ENCODE data around the gene PNPLA2. TPM values are rescaled to one million over a fixed set of nuclear protein-coding genes. Genes with fewer than 3 reads are reported as not detected.

The PNPLA2 gene
- total RNA-seq, 1 experiment from 2014 or later = 66.5 TPM

DNA sequence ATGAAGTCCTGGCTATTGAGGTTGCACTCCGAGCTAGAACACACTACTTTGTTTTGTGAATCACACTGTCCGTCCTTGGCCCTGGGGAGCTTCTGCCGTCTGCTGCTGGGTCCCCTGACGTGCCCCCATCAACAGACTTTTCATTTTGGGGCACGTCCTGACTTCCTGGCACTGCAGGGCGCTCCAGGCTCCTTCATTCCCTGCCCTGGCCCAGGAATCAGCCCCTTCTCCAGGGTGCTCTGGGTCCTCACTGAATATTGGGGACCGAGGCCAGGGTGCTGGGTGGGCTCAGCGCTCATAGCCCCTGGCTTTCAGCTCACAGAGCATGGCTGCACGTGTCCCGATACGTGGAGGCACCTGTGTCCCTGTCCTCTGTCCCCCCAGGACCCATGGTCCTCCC, 46.2 kb downstream of the PNPLA2 start:
- ChIA-PET POLR2A (interaction anchor here (0.7 kb wide), 1 partner anchor 22 kb away, joined by 7 read pairs; no protein-coding TSS in a partner anchor), CTCF (interaction anchor here (0.6 kb wide), 1 partner anchor 29 kb away, joined by 3 read pairs; no protein-coding TSS in a partner anchor)
- ATAC-seq (no peak), DNase-seq (ENCODE audit: low spot score) (no peak)
- no peak for TF ChIP-seq CBFB (CRISPR knock-in tag; IDR thresholded peaks at IDR 0.05; ENCODE audit: low read depth)
- TF ChIP-seq, protein P1, sequence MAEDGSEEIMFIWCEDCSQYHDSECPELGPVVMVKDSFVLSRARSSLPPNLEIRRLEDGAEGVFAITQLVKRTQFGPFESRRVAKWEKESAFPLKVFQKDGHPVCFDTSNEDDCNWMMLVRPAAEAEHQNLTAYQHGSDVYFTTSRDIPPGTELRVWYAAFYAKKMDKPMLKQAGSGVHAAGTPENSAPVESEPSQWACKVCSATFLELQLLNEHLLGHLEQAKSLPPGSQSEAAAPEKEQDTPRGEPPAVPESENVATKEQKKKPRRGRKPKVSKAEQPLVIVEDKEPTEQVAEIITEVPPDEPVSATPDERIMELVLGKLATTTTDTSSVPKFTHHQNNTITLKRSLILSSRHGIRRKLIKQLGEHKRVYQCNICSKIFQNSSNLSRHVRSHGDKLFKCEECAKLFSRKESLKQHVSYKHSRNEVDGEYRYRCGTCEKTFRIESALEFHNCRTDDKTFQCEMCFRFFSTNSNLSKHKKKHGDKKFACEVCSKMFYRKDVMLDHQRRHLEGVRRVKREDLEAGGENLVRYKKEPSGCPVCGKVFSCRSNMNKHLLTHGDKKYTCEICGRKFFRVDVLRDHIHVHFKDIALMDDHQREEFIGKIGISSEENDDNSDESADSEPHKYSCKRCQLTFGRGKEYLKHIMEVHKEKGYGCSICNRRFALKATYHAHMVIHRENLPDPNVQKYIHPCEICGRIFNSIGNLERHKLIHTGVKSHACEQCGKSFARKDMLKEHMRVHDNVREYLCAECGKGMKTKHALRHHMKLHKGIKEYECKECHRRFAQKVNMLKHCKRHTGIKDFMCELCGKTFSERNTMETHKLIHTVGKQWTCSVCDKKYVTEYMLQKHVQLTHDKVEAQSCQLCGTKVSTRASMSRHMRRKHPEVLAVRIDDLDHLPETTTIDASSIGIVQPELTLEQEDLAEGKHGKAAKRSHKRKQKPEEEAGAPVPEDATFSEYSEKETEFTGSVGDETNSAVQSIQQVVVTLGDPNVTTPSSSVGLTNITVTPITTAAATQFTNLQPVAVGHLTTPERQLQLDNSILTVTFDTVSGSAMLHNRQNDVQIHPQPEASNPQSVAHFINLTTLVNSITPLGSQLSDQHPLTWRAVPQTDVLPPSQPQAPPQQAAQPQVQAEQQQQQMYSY (CRISPR knock-in tag; IDR thresholded peaks at IDR 0.05) = no peak
- TF ChIP-seq GRHL2 (CRISPR knock-in tag; IDR thresholded peaks at IDR 0.05; ENCODE audit: insufficient replicate concordance, severe bottlenecking) = no peak
- TF ChIP-seq, protein P2, sequence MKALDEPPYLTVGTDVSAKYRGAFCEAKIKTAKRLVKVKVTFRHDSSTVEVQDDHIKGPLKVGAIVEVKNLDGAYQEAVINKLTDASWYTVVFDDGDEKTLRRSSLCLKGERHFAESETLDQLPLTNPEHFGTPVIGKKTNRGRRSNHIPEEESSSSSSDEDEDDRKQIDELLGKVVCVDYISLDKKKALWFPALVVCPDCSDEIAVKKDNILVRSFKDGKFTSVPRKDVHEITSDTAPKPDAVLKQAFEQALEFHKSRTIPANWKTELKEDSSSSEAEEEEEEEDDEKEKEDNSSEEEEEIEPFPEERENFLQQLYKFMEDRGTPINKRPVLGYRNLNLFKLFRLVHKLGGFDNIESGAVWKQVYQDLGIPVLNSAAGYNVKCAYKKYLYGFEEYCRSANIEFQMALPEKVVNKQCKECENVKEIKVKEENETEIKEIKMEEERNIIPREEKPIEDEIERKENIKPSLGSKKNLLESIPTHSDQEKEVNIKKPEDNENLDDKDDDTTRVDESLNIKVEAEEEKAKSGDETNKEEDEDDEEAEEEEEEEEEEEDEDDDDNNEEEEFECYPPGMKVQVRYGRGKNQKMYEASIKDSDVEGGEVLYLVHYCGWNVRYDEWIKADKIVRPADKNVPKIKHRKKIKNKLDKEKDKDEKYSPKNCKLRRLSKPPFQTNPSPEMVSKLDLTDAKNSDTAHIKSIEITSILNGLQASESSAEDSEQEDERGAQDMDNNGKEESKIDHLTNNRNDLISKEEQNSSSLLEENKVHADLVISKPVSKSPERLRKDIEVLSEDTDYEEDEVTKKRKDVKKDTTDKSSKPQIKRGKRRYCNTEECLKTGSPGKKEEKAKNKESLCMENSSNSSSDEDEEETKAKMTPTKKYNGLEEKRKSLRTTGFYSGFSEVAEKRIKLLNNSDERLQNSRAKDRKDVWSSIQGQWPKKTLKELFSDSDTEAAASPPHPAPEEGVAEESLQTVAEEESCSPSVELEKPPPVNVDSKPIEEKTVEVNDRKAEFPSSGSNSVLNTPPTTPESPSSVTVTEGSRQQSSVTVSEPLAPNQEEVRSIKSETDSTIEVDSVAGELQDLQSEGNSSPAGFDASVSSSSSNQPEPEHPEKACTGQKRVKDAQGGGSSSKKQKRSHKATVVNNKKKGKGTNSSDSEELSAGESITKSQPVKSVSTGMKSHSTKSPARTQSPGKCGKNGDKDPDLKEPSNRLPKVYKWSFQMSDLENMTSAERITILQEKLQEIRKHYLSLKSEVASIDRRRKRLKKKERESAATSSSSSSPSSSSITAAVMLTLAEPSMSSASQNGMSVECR (CRISPR knock-in tag; IDR thresholded peaks at IDR 0.05; ENCODE audit: borderline replicate concordance) = no peak
- no peak for TF ChIP-seq JUN (CRISPR knock-in tag; IDR thresholded peaks at IDR 0.05)
- no peak for TF ChIP-seq NFYB (CRISPR knock-in tag; conservative IDR thresholded peaks at IDR 0.05; ENCODE audit: low read depth)
- no peak for TF ChIP-seq TEAD1 (CRISPR knock-in tag; IDR thresholded peaks at IDR 0.05)
- TF ChIP-seq JAZF1 (CRISPR knock-in tag; IDR thresholded peaks at IDR 0.05) = no peak
- no peak for TF ChIP-seq ESRRA (CRISPR knock-in tag; IDR thresholded peaks at IDR 0.05; ENCODE audit: borderline replicate concordance)
- no peak for TF ChIP-seq CTCF (IDR thresholded peaks at IDR 0.05)
- no peak for TF ChIP-seq NR3C1 (CRISPR knock-in tag; conservative IDR thresholded peaks at IDR 0.05; ENCODE audit: low read depth)
- TF ChIP-seq, protein P3, sequence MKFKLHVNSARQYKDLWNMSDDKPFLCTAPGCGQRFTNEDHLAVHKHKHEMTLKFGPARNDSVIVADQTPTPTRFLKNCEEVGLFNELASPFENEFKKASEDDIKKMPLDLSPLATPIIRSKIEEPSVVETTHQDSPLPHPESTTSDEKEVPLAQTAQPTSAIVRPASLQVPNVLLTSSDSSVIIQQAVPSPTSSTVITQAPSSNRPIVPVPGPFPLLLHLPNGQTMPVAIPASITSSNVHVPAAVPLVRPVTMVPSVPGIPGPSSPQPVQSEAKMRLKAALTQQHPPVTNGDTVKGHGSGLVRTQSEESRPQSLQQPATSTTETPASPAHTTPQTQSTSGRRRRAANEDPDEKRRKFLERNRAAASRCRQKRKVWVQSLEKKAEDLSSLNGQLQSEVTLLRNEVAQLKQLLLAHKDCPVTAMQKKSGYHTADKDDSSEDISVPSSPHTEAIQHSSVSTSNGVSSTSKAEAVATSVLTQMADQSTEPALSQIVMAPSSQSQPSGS (CRISPR knock-in tag; IDR thresholded peaks at IDR 0.05; ENCODE audit: borderline replicate concordance, low read depth) = no peak
- no peak for TF ChIP-seq SP1 (CRISPR knock-in tag; conservative IDR thresholded peaks at IDR 0.05)
- TF ChIP-seq FOXK1 (CRISPR knock-in tag; IDR thresholded peaks at IDR 0.05) = no peak
- no peak for TF ChIP-seq SMAD4 (CRISPR knock-in tag; IDR thresholded peaks at IDR 0.05)
- TF ChIP-seq KAT7 (CRISPR knock-in tag; IDR thresholded peaks at IDR 0.05; ENCODE audit: borderline replicate concordance) = no peak
- no peak for TF ChIP-seq USF2 (CRISPR knock-in tag; IDR thresholded peaks at IDR 0.05)
- TF ChIP-seq NR2C2 (CRISPR knock-in tag; IDR thresholded peaks at IDR 0.05) = no peak
- Mint-ChIP-seq H3K9me3 (no peaks in the 10 kb centered on the region), H3K27ac (0 out of 2 replicates have a peak overlapping the region, but pooled peaks have one; percentile 8), H3K4me1 (peaks cover 26% of the 10 kb centered on the region), H3K36me3 (no peaks in the 10 kb centered on the region), H3K4me3 (no peak overlapping the region), H3K27me3 (ENCODE audit: low read depth) (peaks cover 2% of the 10 kb centered on the region; the same call in 1 of the 2 replicates)
